Fibroblast of lung (primary cell): ENCODE measurements around the gene ITGAL.

Source experiments
- EZH2 ChIP-seq: IDR thresholded peaks from 2 replicates; pipeline ENCODE4 v1.5.1; 2012; ENCODE audit warnings: low read length, control low read depth, mild to moderate bottlenecking; ENCODE audit errors: missing control alignments
- TF ChIP-seq, protein P1 (sequence below), 2 donors: IDR thresholded peaks in 1 of 2; conservative IDR thresholded peaks in 1 of 2; 1 replicate in 1 of 2; 2 replicates in 1 of 2; pipeline ENCODE4 v1.5.1; 2011 to 2012; ENCODE audit warnings: low read length in 2 of 2, control low read depth in 1 of 2, inconsistent platforms in 1 of 2, low read depth in 1 of 2, mild to moderate bottlenecking in 1 of 2

DNA sequence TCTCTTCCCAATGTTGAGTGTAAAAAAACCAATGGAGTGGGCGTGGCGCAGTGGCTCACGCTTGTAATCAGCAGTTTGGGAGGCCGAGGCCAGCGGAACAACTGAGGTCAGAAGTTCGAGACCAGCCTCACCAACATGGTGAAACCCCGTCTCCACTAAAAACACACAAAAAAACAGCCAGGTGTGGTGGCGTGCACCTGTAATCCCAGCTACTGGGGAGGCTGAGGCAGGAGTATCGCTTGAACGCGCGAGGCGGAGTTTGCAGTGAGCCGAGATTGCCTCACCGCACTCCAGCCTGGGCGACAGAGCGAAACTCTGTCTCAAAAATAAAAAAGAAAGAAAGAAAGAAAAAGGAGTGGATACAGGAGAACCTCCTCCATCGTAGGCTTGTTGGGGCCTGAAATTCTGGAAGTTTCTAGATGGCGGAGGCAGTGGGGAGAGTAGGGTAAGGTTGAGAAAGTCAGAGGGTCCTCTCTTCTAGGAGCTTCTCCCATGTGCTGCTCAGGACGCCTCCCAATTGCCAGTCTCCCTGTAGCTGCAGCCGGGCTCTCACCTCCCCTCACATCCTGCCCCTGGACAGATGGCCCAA, 86.3 kb downstream of the ITGAL start:
- TF ChIP-seq, protein P1, sequence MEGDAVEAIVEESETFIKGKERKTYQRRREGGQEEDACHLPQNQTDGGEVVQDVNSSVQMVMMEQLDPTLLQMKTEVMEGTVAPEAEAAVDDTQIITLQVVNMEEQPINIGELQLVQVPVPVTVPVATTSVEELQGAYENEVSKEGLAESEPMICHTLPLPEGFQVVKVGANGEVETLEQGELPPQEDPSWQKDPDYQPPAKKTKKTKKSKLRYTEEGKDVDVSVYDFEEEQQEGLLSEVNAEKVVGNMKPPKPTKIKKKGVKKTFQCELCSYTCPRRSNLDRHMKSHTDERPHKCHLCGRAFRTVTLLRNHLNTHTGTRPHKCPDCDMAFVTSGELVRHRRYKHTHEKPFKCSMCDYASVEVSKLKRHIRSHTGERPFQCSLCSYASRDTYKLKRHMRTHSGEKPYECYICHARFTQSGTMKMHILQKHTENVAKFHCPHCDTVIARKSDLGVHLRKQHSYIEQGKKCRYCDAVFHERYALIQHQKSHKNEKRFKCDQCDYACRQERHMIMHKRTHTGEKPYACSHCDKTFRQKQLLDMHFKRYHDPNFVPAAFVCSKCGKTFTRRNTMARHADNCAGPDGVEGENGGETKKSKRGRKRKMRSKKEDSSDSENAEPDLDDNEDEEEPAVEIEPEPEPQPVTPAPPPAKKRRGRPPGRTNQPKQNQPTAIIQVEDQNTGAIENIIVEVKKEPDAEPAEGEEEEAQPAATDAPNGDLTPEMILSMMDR (conservative IDR thresholded peaks at IDR 0.05 in 1 of 2, IDR thresholded peaks at IDR 0.05 in 1 of 2; ENCODE audit: low read depth in 1 of 2, low read length in 2 of 2) = no peak
- TF ChIP-seq EZH2 = no peak
